KMS-11 (cell line): ENCODE results near the gene MED13L.

Experiments used
- H2AFZ ChIP-seq: fragments of 200-600 bp; sonication (generic); 2 replicates; pipeline ENCODE4 v1.6.1; 2016; ENCODE audit warnings: antibody characterized with exemption, mixed run types, low read depth
- H3K27ac ChIP-seq: fragments of 200-600 bp; sonication (generic); 2 replicates; pipeline ENCODE4 v1.6.1; 2016; ENCODE audit warnings: mild to moderate bottlenecking, mixed run types
- H3K27me3 ChIP-seq: fragments of 200-600 bp; sonication (generic); 2 replicates; pipeline ENCODE4 v1.6.1; 2017; ENCODE audit warnings: mild to moderate bottlenecking, low read depth, mixed run types, moderate library complexity; ENCODE audit not compliant: insufficient read depth
- H3K36me3 ChIP-seq: fragments of 200-600 bp; sonication (generic); 2 replicates; pipeline ENCODE4 v1.6.1; 2017; ENCODE audit warnings: mild to moderate bottlenecking, mixed run types; ENCODE audit not compliant: insufficient read depth
- H3K4me1 ChIP-seq: fragments of 200-600 bp; sonication (generic); 2 replicates; pipeline ENCODE4 v1.6.1; 2016; ENCODE audit warnings: mild to moderate bottlenecking, low read depth, mixed run types; ENCODE audit not compliant: poor library complexity, severe bottlenecking
- H3K4me2 ChIP-seq: fragments of 200-600 bp; sonication (generic); 2 replicates; pipeline ENCODE4 v1.7.0; 2016; ENCODE audit warnings: mild to moderate bottlenecking, mixed run types
- H3K4me3 ChIP-seq: fragments of 200-600 bp; sonication (generic); IDR thresholded peaks from 2 replicates; pipeline ENCODE4 v1.6.1; 2017; ENCODE audit warnings: low read depth, low read length, mixed read lengths; ENCODE audit not compliant: insufficient read depth
- H3K79me2 ChIP-seq: fragments of 200-600 bp; sonication (generic); 2 replicates; pipeline ENCODE4 v1.6.1; 2016; ENCODE audit warnings: low read depth, mixed run types; ENCODE audit not compliant: insufficient read depth
- H3K9ac ChIP-seq: fragments of 200-600 bp; sonication (generic); 2 replicates; pipeline ENCODE4 v1.6.1; 2016; ENCODE audit warnings: mild to moderate bottlenecking, mixed run types
- H4K20me1 ChIP-seq: fragments of 200-600 bp; sonication (generic); 2 replicates; pipeline ENCODE4 v1.6.1; 2016; ENCODE audit warnings: mild to moderate bottlenecking, mixed run types; ENCODE audit not compliant: insufficient read depth
- CTCF ChIP-seq: fragments of 200-600 bp; sonication (generic); conservative IDR thresholded peaks from 2 replicates; pipeline ENCODE4 v1.6.1; 2017; ENCODE audit warnings: low read depth, mild to moderate bottlenecking, antibody characterized with exemption, low read length, moderate library complexity, mixed read lengths

Gene MED13L

GRCh38 chr12:116303066-116303465 lies 25.6 kb upstream of the MED13L start:
- no peaks in the 10 kb centered on the region for H4K20me1 ChIP-seq
- H3K4me1 ChIP-seq = no peaks in the 10 kb centered on the region
- no peaks in the 10 kb centered on the region for H3K27me3 ChIP-seq
- H3K27ac ChIP-seq = no peak overlapping the region
- no peaks in the 10 kb centered on the region for H3K36me3 ChIP-seq
- no peak overlapping the region for H2AFZ ChIP-seq
- no peak for TF ChIP-seq CTCF
- H3K4me2 ChIP-seq = no peak overlapping the region
- H3K9ac ChIP-seq = no peak overlapping the region
- H3K4me3 ChIP-seq = no peak overlapping the region
- no peaks in the 10 kb centered on the region for H3K79me2 ChIP-seq

- Histone ChIP-seq H4K20me1 (no peaks in the 10 kb centered on the region), H3K4me1 (no peaks in the 10 kb centered on the region), H2AFZ (no peak overlapping the region), H3K79me2 (no peaks in the 10 kb centered on the region), H3K4me3 (no peak overlapping the region), H3K36me3 (no peaks in the 10 kb centered on the region), H3K4me2 (no peak overlapping the region), H3K27ac (no peak overlapping the region), H3K9ac (no peak overlapping the region), H3K27me3 (no peaks in the 10 kb centered on the region)
- TF ChIP-seq CTCF = no peak
These were observed 24.9 kb upstream of the MED13L start for GRCh38 chr12:116302166-116303058.

- no peak overlapping the region for H3K27ac ChIP-seq
- H3K9ac ChIP-seq = no peak overlapping the region
- H3K4me2 ChIP-seq = no peak overlapping the region
- H4K20me1 ChIP-seq = no peaks in the 10 kb centered on the region
- H3K36me3 ChIP-seq = no peaks in the 10 kb centered on the region
- no peaks in the 10 kb centered on the region for H3K79me2 ChIP-seq
- no peak overlapping the region for H3K4me3 ChIP-seq
- no peak for TF ChIP-seq CTCF
- no peaks in the 10 kb centered on the region for H3K27me3 ChIP-seq
- H2AFZ ChIP-seq = no peak overlapping the region
- H3K4me1 ChIP-seq = no peaks in the 10 kb centered on the region
These were observed 24.1 kb upstream of the MED13L start for GRCh38 chr12:116301621-116302020.

- Histone ChIP-seq H3K4me3 (no peak overlapping the region), H3K4me1 (no peaks in the 10 kb centered on the region), H3K4me2 (no peak overlapping the region), H3K79me2 (no peaks in the 10 kb centered on the region), H3K36me3 (no peaks in the 10 kb centered on the region), H3K27ac (no peak overlapping the region), H3K27me3 (no peaks in the 10 kb centered on the region), H4K20me1 (no peaks in the 10 kb centered on the region), H3K9ac (no peak overlapping the region), H2AFZ (no peak overlapping the region)
- no peak for TF ChIP-seq CTCF
These were observed 22.3 kb upstream of the MED13L start for GRCh38 chr12:116299665-116300328.
